Lung (tissue), 12 donors: Measurements from ENCODE around the gene BEND6. TPM values are rescaled to one million over a fixed set of nuclear protein-coding genes. Genes with fewer than 3 reads are reported as not detected.

ENCODE experiments used
- ATAC-seq: fragments of 200-7000 bp; cut with Tn5 transposase; one replicate; pipeline ENCODE4 v1.9.1; 2020; ENCODE audit warnings: moderate number of reproducible peaks; ENCODE audit not compliant: insufficient read depth, low FRiP score
- DNase-seq, 3 donors: peaks; one replicate each; pipeline ENCODE4 v3.0.0-alpha.2; 2013 to 2017
- H3K27ac ChIP-seq, 2 donors: one replicate each; pipeline ENCODE4 v1.5.1; 2013; ENCODE audit warnings: mild to moderate bottlenecking in 2 of 2, moderate library complexity in 2 of 2, control low read depth in 1 of 2, inconsistent platforms in 1 of 2, low read depth in 1 of 2, low read length in 1 of 2
- H3K27me3 ChIP-seq, 3 donors: one replicate each; pipeline ENCODE4 v1.5.1; 2013; ENCODE audit warnings: low read length in 2 of 3; ENCODE audit not compliant: control insufficient read depth in 3 of 3, insufficient read depth in 3 of 3
- H3K36me3 ChIP-seq, 4 donors: one replicate each; pipeline ENCODE4 v1.5.1; 2013; ENCODE audit warnings: low read length in 4 of 4, mild to moderate bottlenecking in 1 of 4, moderate library complexity in 1 of 4; ENCODE audit not compliant: control insufficient read depth in 4 of 4, insufficient read depth in 4 of 4
- H3K4me1 ChIP-seq, 5 donors: one replicate each; pipeline ENCODE4 v1.5.1; 2013; ENCODE audit warnings: low read length in 5 of 5, mild to moderate bottlenecking in 2 of 5, moderate library complexity in 1 of 5; ENCODE audit not compliant: control insufficient read depth in 5 of 5, insufficient read depth in 5 of 5
- H3K4me3 ChIP-seq: one replicate; pipeline ENCODE4 v1.5.1; 2013; ENCODE audit warnings: mild to moderate bottlenecking, control low read depth, moderate library complexity
- H3K9ac ChIP-seq, 2 donors: one replicate each; pipeline ENCODE4 v1.5.1; 2013; ENCODE audit warnings: low read length in 2 of 2, control low read depth in 1 of 2; ENCODE audit not compliant: insufficient read depth in 1 of 2
- H3K9me3 ChIP-seq, 4 donors: one replicate each; pipeline ENCODE4 v1.5.1; 2013; ENCODE audit warnings: low read length in 3 of 4, mild to moderate bottlenecking in 1 of 4, moderate library complexity in 1 of 4; ENCODE audit not compliant: control insufficient read depth in 4 of 4, insufficient read depth in 3 of 4
- WGBS, 2 donors: extraction: QIAGEN DNeasy Blood & Tissue Kit; methylation state at CpG; one replicate each; pipeline ENCODE4 v1.1.7; 2013; 5-methylcytosine and 5-hydroxymethylcytosine counted together
- polyA plus RNA-seq, 2 donors: library from polyadenylated mRNA; stranded (reverse); fragments of 200-250 nt; gene quantifications; one replicate each; pipeline ENCODE4 v1.2.1, GENCODE V29; 2013
- total RNA-seq, 2 donors: library from RNA; depleted of rRNA in 1 of 2; stranded (reverse); fragments of >200 nt in 1 of 2; gene quantifications; one replicate each; pipeline ENCODE4 v1.2.1, GENCODE V29; 2014 to 2021
- TF ChIP-seq, protein P1 (sequence below): IDR thresholded peaks from 2 replicates; pipeline ENCODE4 v1.5.1; 2012; ENCODE audit warnings: mild to moderate bottlenecking; ENCODE audit errors: control extremely low read depth, extremely low read depth
- donor health status: control.
- donor health status: control.
- donor health status: Bipolar disorder and iron deficiency.
- donor health status: healthy.
- donor health status: DM: yes; HTN: yes; CAD: no.

The BEND6 gene
- total and polyA plus RNA-seq, 4 donors, result 0.23 to 0.95 (median 0.51) TPM

DNA sequence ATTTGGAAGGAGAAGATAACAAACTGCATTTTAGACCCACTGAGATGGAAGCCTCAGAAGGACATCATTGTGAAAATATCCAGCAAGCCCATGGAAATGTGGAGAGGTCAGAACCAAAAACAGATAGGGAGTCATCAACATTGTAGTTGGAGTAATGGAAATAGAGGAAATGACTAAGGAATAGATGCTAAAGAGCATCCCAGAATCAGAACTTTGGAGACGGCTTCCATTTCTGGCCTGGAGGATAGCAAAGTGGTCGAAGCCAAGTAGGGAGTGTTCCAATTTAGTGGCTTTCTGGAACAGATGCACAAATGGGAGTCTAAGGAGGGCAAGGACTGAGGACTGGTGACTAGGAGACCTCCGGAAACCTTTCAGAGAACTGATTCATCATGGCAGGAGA, 3.6 kb downstream of the BEND6 start:
- TF ChIP-seq, protein P1, sequence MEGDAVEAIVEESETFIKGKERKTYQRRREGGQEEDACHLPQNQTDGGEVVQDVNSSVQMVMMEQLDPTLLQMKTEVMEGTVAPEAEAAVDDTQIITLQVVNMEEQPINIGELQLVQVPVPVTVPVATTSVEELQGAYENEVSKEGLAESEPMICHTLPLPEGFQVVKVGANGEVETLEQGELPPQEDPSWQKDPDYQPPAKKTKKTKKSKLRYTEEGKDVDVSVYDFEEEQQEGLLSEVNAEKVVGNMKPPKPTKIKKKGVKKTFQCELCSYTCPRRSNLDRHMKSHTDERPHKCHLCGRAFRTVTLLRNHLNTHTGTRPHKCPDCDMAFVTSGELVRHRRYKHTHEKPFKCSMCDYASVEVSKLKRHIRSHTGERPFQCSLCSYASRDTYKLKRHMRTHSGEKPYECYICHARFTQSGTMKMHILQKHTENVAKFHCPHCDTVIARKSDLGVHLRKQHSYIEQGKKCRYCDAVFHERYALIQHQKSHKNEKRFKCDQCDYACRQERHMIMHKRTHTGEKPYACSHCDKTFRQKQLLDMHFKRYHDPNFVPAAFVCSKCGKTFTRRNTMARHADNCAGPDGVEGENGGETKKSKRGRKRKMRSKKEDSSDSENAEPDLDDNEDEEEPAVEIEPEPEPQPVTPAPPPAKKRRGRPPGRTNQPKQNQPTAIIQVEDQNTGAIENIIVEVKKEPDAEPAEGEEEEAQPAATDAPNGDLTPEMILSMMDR, result no peak
- peaks cover 0 to 42% (median 17%) of the 10 kb centered on the region in 3 donors for H3K27me3 ChIP-seq
- H3K9ac ChIP-seq, result no peak overlapping the region
- H3K4me1 ChIP-seq, result peaks cover 0 to 15% (median 0%) of the 10 kb centered on the region in 5 donors
- no peak for DNase-seq
- H3K36me3 ChIP-seq, result no peaks in the 10 kb centered on the region
- WGBS, 2 donors, result 88 to 92% methylated on average over 3 of the region's 3 CpGs
- ATAC-seq, result no peak
- no peaks in the 10 kb centered on the region for H3K9me3 ChIP-seq
- H3K4me3 ChIP-seq, result no peak overlapping the region
- H3K27ac ChIP-seq, result no peak overlapping the region

DNA sequence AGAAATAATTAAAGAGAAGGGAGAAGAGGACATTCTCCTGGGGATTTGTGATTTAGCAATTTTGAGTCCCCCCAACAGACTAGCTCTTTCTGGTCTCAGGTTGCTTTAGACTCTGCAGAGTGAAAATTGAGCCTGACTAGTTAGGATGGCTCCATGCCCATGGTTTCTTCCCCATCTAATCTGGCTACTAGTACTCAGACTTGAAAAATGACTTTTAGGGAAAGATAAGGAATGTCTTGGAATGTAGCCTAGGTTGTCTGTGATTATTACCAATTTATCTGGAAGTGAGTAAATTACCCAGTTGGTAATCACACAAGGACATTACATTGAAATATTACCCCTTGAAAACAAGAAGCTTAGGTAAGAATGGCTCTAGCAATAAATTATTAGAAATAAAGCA, 4.2 kb downstream of the BEND6 start:
- H3K36me3 ChIP-seq, result no peaks in the 10 kb centered on the region
- H3K9me3 ChIP-seq, result no peaks in the 10 kb centered on the region
- no peak overlapping the region for H3K27ac ChIP-seq
- H3K4me3 ChIP-seq, result no peak overlapping the region
- ATAC-seq (no peak), DNase-seq (no peak)
- no peak overlapping the region for H3K9ac ChIP-seq
- peaks cover 0 to 36% (median 11%) of the 10 kb centered on the region in 3 donors for H3K27me3 ChIP-seq
- TF ChIP-seq, protein P1, result no peak
- peaks cover 0 to 9% (median 0%) of the 10 kb centered on the region in 5 donors for H3K4me1 ChIP-seq

DNA sequence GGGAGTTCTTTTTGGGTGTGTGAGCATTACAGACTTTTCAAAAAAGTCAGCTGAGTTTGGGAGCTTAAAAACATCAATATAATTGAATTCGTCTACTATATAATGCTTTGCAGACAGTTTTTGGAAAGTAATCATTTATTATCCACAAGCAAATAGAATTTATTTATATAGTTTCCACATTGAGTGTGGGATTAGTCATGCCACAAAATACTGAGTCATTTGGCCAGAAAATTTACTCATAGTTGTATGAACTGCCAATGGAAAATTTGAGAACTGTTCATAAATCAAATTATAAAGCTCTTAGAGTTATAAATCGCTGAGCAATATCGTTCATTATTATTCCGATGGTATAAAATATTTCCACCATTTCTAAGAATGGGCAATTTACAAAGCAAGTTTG, 5.0 kb downstream of the BEND6 start:
- H3K9ac ChIP-seq, result no peak overlapping the region
- no peaks in the 10 kb centered on the region for H3K36me3 ChIP-seq
- H3K27me3 ChIP-seq, result peaks cover 0 to 33% (median 10%) of the 10 kb centered on the region in 3 donors
- ATAC-seq (no peak), DNase-seq (no peak)
- 92 to 94% methylated on average over 4 of the region's 4 CpGs for WGBS, 2 donors
- TF ChIP-seq, protein P1, result no peak
- H3K27ac ChIP-seq, result no peak overlapping the region
- H3K4me1 ChIP-seq, result peaks cover 0 to 6% (median 0%) of the 10 kb centered on the region in 5 donors
- H3K4me3 ChIP-seq, result no peak overlapping the region
- no peaks in the 10 kb centered on the region for H3K9me3 ChIP-seq

DNA sequence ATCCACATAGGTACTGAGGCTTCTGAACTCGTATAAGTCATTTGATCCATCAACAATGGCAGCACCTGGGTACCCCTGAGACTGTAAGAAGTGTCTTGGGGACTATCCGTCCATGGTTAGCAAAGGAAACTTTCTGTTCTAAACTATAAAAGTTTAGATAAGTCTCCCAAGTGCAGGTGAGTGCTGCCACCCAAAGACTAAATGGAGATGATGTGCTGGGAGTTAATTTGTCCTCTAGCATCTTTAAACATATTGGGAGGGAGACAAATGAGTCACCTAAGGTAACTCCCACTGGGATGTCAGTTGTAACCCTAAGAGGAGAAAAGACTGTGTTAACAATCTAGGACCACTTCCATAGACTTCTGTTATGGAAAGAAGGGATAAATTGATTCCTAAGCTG, 6.2 kb downstream of the BEND6 start:
- no peak overlapping the region for H3K9ac ChIP-seq
- no peak overlapping the region for H3K27ac ChIP-seq
- DNase-seq (no peak), ATAC-seq (no peak)
- no peaks in the 10 kb centered on the region for H3K9me3 ChIP-seq
- 63 to 73% methylated on average over 2 of the region's 2 CpGs for WGBS, 2 donors
- TF ChIP-seq, protein P1, result no peak
- H3K27me3 ChIP-seq, result peaks cover 0 to 30% (median 10%) of the 10 kb centered on the region in 3 donors
- H3K4me3 ChIP-seq, result no peak overlapping the region
- H3K4me1 ChIP-seq, result no peaks in the 10 kb centered on the region
- H3K36me3 ChIP-seq, result no peaks in the 10 kb centered on the region
